ENCODE data around the gene GRIK1.

The GRIK1 gene

DNA sequence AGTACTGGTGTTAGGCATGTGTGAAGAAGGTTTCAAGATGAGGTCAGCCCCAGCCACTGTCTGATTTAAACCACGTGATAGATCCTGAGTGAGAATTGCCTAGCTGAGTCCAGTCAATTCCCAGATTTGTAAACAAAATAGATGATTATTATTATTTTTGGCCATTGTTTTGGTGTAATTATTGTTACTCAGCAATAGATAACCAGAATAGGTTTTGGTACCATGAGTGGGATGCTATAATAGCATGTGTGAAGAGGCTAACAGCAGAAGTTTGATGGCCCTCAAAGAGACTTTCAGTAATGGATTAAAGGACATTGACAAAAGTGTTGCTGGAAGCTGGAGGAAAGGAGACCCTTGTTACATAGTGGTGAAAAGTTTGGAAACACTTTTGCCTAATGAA lies 426.3 kb downstream of the GRIK1 start:
- no peak for DNase-seq

DNA sequence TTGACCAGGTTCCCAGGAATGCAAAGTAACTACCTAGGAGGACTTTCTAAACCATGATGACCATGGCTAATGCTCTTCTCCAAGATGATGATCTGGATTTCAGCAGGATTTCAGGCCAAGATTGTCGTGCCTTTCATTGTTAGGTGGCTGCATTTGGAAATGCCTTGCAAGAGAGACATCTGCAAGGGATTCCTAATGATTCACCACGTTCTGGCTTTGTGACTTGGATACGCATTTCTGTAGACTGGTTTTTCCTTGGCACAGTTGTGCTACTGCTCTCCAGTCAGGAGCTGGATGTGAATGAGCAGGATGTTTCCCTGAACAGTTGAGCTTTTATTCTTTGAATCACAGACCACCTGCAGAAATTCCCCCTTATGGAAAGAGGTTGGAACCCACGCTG lies 428.7 kb downstream of the GRIK1 start:
- DNase-seq: no peak

DNA sequence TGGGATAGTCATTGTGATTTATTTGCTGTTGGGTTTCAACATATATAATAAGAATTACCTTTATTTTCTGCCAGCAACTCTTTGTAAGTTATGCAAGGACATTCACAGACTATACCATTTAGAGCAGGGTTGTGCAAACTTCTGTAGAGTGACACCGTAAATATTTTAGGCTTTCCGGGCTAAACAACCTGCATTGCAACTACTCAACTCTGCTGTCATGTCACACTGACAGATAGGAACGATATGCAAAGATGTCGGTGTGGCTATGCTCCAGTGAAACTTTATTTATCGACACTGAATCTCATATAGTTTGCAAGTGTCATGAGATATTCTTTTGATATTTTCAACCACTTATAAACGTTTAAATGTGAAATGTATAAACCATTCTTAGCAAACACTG lies 430.7 kb downstream of the GRIK1 start:
- DNase-seq: no peak

DNA sequence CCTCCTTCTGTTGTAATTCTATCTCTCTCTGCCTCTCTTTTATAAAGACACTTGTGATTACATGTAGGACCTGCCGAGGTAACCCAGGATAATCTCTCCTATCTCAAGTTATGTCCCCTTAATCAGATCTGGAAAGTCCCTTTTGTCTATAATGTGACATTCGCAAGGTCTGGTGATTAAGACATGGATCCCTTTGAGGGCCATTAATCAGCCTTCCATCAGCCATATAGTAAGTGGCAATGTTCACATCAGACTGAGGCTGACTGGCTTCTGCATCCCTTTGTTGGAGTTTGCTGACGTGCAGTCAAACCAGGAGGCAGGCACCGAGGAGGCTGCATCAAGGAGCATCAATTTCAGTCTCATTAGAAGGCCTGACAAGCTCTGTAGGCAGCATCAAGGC lies 431.5 kb downstream of the GRIK1 start:
- DNase-seq: no peak

DNA sequence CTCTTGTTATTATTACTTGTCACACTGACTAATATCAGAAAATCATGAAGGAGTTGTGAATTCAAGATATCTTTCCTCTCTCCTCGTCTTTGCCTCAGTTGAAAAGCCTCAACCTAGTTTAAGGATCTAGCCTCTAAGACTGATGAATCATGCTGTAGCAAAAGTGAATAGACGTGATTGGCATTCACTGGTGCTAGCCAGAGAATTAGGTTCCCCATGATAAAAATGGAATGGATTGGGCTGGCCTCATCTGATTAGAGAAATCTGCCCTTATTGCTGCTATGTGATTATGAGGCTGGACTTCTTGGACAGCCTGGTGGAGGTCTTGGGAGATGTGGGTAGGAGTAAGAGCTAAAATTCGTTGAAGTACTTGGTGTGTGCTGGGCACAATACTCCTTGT lies 432.8 kb downstream of the GRIK1 start:
- DNase-seq: no peak

DNA sequence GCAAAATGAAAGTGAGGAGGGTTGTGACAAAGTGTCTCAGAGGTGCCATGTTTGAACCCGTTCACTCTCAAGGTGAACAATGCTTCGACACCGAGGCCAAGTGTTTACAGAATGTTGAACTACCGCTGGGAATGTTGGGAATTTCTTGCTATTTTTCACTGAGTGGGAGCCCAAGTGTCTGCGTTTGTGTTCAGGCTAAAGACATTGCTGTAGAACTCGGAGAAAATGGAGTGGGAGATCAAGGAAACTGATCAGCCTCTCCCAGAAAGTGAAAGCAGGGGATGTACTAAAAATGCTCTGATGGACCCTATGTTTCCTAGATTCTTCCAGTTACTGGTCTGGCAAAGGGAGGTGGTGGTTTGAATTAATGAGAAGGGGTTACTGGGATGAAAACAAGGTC lies 433.6 kb downstream of the GRIK1 start:
- DNase-seq: no peak

DNA sequence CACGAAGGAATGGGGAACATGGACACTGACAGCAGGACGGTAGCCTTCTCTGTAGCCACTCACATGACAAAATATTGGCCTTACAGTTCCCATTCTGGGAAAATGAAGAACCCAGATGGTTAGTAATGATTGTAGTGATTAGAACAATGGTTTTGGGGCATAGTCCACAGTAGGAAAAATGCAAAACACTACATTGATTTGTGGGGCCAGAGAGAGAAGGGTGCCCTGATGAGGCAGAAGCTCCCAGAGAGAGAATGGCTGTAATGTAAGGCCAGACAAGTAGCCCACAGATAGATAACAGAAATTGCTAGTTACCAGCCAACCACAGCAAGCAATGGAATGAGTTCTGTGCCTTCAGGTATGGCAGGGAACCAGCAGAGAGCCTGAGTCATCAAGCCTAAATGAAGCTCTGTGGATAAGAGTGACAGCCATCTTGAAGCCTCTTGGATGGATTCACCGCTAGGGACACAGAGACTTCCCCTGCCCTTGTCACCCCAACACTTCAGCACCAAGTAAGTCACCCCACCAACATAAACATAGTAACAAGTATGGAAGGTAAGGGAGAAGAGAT lies 435.0 kb downstream of the GRIK1 start:
- no peak for DNase-seq

DNA sequence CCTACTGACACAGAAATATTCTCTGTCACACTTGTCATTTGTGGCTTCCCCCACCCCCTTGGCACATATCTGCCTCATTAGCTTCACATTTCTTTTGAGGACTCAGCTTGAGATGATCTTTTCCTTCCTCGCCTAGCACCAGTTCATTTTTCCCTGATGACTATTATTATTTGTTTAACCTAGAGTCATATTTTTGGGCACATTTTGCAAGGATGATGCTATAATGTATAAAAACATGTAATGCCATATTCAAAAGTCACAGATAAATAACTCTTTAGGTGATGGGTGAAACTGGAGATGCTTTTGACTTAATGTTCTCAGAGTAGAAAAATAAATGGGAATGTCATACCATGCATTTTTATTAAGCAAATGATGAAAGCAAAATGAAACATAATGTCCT lies 438.3 kb downstream of the GRIK1 start:
- no peak for DNase-seq

DNA sequence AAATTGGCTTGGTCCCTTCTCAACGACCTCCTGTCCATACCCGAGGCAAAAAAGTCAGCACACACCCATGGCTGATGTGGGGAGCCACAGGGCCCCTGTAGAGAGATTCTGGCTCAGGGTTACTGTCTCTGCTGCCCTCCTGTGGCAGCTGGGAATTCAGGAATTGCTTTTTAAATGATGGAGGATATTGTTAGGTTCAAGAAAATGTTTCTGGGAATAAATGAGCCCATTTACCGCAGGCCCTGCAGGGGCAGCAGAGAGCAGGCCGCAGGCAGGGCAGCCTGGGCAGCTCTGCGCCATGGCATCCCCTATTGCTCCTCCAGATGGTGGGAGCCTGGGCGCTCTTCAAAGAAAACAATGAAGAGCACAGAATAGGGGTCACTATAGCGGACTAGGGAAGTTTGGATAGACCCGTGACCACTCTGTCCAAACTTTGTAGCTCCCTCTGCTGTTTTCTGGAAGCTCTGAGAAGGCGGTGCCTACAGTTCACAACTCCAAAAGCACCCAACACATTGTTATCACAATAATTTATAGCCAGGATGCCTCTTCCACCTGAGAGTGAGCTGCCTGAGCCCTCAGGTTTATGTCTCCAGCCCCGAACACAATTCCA lies 440.0 kb downstream of the GRIK1 start:
- DNase-seq: no peak

DNA sequence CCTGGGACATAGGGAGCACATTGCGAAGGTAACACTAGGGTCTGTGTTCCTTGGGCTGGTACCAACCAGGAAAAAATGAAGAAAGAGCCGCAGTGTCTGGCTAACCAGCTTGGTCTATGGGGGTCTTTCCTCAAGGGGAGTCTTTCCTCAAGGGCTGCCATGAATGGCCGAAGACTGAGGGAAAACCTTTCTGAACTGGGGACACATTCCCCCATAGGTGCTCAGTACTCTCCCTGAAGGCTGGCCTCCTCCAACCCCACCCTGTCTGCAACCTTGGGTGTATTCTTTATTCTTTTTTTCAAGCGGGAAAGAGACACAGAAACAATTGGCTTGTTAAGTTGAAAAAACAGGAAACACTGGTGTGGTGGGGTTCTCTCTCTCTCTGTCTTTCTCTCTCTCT lies 440.6 kb downstream of the GRIK1 start:
- DNase-seq: no peak

DNA sequence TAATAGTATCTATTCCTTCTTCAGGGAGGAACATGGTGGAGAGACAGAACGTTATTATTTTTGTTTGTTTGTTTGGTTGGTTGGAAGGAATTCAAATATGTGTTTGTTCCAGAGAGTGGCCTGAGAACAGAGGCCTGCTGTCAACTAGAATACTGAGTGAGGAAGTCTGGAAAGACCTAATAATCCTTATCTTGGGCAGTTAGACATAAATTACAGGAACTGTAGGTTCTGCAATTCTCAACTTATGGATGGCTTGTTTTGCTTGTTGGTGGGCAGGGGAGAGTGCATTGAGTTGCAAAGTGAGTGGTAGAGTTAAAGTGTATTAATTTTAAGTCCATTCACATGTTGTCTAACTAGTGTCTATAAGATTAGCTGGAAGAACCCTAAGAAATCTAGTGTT lies 443.5 kb downstream of the GRIK1 start:
- DNase-seq: no peak

DNA sequence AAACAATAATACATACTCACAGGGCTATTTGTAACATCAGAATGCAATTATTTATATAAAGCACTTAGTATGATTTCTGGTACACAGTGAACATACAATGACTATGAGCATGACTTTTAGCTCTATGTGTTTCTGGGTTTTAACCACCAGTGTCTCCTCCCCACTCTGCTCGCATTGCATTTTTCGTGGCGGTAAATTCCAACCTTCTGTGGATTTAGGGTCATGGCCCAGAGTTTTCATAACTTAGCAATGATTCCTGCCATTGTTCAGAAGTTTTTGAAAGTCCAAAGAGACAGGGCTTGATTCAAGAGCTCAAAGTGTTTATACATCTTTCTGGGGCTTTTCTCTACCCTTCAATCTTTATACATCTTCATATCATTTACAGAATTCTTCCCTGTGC lies 449.8 kb downstream of the GRIK1 start:
- no peak for DNase-seq

DNA sequence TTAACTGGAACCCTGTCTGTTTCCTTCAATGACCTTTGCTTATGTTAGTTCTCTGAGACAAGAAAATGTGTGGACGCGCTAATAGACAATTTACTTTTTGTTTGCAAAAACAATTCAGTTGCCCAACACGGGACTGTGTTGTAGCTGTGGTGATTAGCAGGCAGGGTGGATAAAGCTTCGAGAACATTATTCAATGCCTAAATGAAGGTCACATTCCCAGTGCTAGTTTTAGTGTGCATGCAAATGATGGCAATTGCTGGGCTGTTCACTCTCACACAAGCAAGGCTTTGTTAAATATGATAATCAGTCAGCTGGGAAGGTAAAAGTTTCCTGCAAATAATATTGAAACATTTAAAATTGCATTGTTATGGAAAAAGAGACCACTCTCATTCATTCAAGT lies 452.6 kb downstream of the GRIK1 start:
- no peak for DNase-seq
